GM18873 (cell line): Measurements from ENCODE around the gene CYBA.

Experiments used
- ATAC-seq: cut with Tn5 transposase; IDR thresholded peaks from one replicate; pipeline ENCODE4 v1.9.1; 2021; ENCODE audit warnings: mild to moderate bottlenecking, moderate library complexity, moderate number of reproducible peaks; ENCODE audit not compliant: unreplicated experiment, low FRiP score

Gene CYBA

GRCh38 chr16:88595921-88596320, 54.9 kb downstream of the CYBA start:
- ATAC-seq: no peak

- ATAC-seq: no peak
These were observed 55.8 kb downstream of the CYBA start for GRCh38 chr16:88595101-88595500.

- ATAC-seq: no peak
These were observed 56.9 kb downstream of the CYBA start for GRCh38 chr16:88593910-88594309.

DNA sequence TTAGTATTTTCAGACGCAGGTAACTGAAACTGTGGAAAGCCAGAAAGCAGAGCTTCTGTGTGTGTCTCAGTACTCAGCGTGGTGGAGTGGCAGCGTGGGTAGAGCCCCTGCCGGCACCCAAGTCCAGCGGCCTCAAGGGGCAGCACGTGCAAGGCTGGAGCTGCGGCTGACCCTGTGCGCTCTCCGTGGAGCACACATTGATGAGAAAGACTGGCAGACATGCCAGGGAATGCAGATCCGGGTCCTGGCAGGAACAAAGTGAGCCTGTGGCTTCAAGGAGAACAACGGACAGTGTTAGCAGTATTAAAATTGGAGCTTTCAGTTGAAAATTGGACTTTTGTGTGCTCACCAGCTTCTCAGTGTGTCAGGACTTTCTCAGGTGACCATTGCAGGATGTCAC, 57.4 kb downstream of the CYBA start:
- ATAC-seq: no peak
